Endothelial cell of umbilical vein (primary cell): ENCODE measurements around the gene SLC44A3.

Source experiments
- CTCF ChIP-seq, 2 donors: IDR thresholded peaks; 1 replicate in 1 of 2; 2 replicates in 1 of 2; pipeline ENCODE4 v1.5.1; 2011; ENCODE audit warnings: low read length in 2 of 2, mild to moderate bottlenecking in 2 of 2, moderate library complexity in 2 of 2, control low read depth in 1 of 2, inconsistent platforms in 1 of 2, low read depth in 1 of 2; ENCODE audit not compliant: insufficient read depth in 1 of 2; ENCODE audit errors: extremely low read depth in 1 of 2
- EZH2 ChIP-seq: IDR thresholded peaks from 2 replicates; pipeline ENCODE4 v1.6.1; 2012; ENCODE audit warnings: borderline replicate concordance, low read depth, mild to moderate bottlenecking, moderate library complexity, low read length, inconsistent platforms; ENCODE audit not compliant: severe bottlenecking
- GATA2 ChIP-seq: IDR thresholded peaks from 2 replicates; pipeline ENCODE4 v1.7.0; 2011; ENCODE audit warnings: low read depth, mild to moderate bottlenecking, moderate library complexity, mixed read lengths, low read length; ENCODE audit not compliant: insufficient read length, insufficient read depth
- JUN ChIP-seq: IDR thresholded peaks from 2 replicates; pipeline ENCODE4 v1.6.1; 2011; ENCODE audit warnings: borderline replicate concordance, low read depth; ENCODE audit not compliant: insufficient read length, insufficient read depth
- MAX ChIP-seq: IDR thresholded peaks from 2 replicates; pipeline ENCODE4 v1.6.1; 2011; ENCODE audit not compliant: insufficient read depth, insufficient read length
- MYC ChIP-seq: IDR thresholded peaks from one replicate; pipeline ENCODE4 v1.6.1; 2011; ENCODE audit warnings: mild to moderate bottlenecking, low read depth, low read length
- POLR2A ChIP-seq: IDR thresholded peaks from 2 replicates; pipeline ENCODE4 v1.6.1; 2012; ENCODE audit warnings: low read depth, mild to moderate bottlenecking, control low read depth, low read length
- POLR2AphosphoS5 ChIP-seq: IDR thresholded peaks from 2 replicates; pipeline ENCODE4 v1.6.1; 2012; ENCODE audit warnings: low read depth, mild to moderate bottlenecking, control low read depth, low read length, moderate library complexity; ENCODE audit not compliant: insufficient read depth

GRCh38 chr1:94875794-94876193 is 55.6 kb downstream of the SLC44A3 start:
- no peak for TF ChIP-seq CTCF (IDR thresholded peaks at IDR 0.05; ENCODE audit: extremely low read depth in 1 of 2, insufficient read depth in 1 of 2, low read depth in 1 of 2, low read length in 2 of 2)
- no peak for TF ChIP-seq MYC
- no peak for TF ChIP-seq POLR2A
- no peak for TF ChIP-seq MAX
- TF ChIP-seq JUN: no peak
- TF ChIP-seq POLR2AphosphoS5: no peak
- TF ChIP-seq EZH2: no peak
- no peak for TF ChIP-seq GATA2
